Embryonic facial prominence (tissue), 1 donor: ENCODE measurements around the gene TTYH3.

Source experiments
- DNase-seq: peaks from one replicate; pipeline ENCODE4 v3.0.0-alpha.2; 2016; ENCODE audit errors: extremely low spot score

The TTYH3 gene

GRCh38 chr7:2616387-2617324, 15.1 kb upstream of the TTYH3 start:
- DNase-seq, result no peak

- no peak for DNase-seq
These were observed 14.4 kb upstream of the TTYH3 start for GRCh38 chr7:2617325-2617905.

GRCh38 chr7:2619116-2619515, 12.7 kb upstream of the TTYH3 start:
- no peak for DNase-seq

GRCh38 chr7:2621061-2621828, 10.5 kb upstream of the TTYH3 start:
- no peak for DNase-seq

DNA sequence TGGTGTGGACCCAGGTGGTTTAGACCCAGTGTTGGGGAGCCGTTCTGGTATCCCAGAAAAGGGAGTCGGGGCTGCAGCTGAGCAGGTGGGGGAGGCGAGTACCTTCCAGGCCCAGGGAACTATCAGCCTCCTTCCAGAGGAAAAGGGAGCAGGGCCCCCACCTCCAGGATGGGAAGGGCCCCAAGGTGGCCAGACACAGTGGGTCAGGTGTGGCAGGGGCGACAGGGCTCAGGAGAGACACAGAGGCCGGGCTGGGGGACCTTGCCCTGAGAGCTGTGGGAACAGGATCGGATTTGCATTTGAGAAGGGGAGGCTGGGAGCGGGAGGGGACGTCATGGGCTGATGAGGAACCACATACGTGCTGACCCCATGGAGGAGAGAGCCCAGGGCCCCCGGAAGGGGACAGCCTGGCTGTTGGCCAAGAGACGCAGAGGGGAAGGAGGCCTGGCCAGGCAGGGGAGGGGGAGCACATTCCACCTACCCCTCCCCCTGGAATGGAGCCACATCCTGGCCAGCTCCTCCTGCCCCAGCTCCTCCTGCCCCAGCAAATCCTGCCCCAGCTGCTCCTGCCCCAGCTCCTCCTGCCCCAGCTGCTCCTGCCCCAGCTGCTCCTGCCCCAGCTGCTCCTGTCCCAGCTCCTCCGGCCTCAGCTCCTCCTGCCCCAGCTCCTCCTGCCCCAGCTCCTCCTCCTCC, 9.7 kb upstream of the TTYH3 start:
- peak; percentile 57 for DNase-seq

GRCh38 chr7:2622869-2623697, 8.7 kb upstream of the TTYH3 start:
- DNase-seq, result no peak

GRCh38 chr7:2623698-2624014, 8.1 kb upstream of the TTYH3 start:
- DNase-seq, result no peak

DNA sequence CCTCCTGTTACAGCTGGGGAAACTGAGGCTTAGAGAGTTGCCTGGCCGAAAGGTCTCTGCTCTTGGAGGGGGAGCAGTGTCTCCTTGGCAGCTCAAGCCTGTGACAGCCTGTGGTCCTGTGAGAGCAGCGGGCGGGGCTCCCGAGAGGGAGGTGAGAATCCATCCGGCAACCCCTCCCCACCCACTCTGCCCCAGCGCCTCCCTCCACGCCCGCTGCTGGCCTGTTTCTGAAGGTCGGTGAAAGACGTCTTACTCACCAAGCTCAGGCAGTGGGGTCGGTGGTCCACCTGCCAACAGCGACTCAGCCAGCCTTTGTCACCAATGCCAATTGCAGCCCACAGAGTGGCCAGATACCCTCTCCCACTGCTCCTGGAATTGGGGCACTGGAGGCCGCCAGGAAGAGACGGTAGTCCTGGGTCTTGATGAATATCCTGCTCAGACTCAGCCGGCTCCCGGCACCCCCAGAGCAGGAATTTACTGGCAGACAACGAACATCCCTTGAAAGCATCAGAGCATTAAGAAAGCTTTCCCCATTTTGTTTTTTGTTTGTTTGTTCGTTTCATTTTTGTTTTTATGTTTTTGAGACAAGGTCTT, 7.4 kb upstream of the TTYH3 start:
- DNase-seq, result no peak

- no peak for DNase-seq
These were observed 5.2 kb upstream of the TTYH3 start for GRCh38 chr7:2626498-2627117.

GRCh38 chr7:2627258-2628129, 4.3 kb upstream of the TTYH3 start:
- DNase-seq, result no peak

DNA sequence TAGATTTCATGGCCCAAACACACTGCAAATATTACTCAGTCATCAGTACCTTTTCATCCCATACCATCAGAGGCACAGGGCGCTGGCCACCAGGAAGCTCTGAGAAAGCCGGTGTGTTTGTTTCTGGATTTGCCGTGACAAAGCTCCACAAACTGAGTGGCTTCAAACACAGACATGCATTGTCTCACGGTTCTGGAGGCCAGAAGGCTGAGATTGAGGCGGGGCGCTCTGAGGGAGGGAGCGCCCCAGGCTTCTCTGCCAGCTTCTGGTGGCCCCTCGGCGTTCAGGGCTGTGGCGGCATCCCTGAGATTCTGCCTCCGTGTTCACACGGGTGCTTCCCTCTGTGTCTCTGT, 3.7 kb upstream of the TTYH3 start:
- DNase-seq, result no peak

GRCh38 chr7:2628891-2629290, 2.9 kb upstream of the TTYH3 start:
- no peak for DNase-seq

DNA sequence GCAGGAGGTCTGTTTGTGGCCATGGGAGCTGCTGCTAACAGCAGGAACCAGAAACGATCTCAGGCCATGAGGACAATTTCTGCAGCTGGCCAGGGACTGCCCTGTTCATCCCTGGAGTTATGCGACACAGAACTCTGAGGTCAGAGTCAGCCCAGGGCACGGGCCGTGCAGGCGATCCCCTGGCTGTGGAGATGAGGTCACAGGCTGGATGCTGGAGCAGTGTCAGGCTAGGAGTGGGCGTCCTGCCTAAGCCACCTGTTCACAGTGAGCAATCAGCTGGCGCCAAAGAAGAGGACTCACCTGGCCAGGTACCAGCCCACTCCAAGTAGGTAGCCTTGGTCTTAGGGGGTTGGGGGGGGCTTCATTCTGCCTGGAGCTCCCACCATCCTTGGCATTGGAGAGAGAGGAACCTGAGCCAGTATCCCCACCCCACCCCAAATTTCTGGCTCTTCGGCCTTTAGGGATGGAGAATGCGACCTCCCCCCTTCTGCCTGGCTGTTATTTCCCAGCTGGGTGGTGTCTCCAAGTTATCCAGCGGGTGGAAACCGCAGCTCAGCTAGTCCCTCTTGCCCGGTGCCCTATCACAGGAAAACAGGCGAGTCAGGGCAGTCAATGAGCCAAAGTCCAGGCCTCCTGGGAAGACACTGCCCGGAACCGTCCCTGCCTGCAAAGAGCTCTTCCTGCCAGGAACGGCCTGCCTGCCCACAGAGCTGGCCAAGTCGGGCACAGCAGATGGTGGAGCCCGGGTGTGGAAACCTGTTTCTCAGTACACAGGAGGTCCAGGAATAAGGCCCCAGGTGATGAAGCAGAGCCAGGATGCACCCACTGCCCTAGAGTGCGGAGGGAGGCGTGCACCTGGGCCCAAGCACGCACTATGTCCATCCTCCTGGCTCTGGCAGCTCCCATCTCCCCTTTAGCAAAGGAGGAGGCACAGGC, 1.8 kb upstream of the TTYH3 start:
- DNase-seq, result no peak

DNA sequence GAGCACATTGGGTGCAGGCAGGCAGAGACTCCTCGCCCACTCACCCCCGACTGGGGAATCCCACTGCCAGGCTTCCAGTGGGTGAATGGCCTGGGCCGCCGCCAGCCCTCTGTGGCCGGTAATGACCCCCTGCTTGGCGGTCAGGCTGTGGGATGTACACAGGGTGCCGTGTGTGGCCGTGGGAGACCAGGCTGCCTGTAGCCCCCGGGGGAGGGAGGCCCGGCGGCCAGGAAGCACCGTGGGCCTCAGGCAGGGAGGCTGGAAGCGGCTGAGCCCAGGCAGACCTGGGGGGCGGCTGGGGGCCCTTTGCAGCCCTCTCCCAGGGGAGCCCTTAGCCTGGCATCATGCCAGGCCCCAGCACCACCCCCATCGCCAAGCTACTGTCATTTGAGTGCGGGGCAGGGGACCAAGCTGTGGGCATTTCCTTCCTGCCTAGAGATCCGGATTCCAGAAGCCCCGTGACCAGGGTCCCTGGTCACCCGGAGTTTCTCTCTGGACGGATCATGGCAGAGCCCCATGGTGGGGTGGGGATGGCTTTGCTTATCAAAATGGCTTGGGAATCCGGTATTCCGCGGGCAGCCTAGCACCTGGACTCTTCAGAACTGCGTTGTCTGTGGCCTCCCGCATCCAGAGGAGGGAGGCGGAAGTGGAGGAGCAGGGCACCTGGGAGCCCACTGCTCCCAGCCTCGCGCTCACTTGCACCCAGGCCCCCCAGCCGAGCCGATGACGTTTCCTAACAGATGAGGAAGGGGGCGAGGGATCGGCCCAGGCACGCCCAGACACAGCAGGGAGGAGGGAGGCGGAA, 1.1 kb downstream of the TTYH3 start:
- no peak for DNase-seq

GRCh38 chr7:2633538-2634266, 1.9 kb downstream of the TTYH3 start:
- DNase-seq, result peak; percentile 92

- DNase-seq, result no peak
These were observed 2.7 kb downstream of the TTYH3 start for GRCh38 chr7:2634267-2635145.
